GM18505 (cell line): ENCODE results near the gene FAM241B.

Experiments used
- ATAC-seq: cut with Tn5 transposase; IDR thresholded peaks from one replicate; pipeline ENCODE4 v1.9.1; 2021; ENCODE audit not compliant: unreplicated experiment
- POLR2A ChIP-seq: IDR thresholded peaks from 4 replicates; pipeline ENCODE4 v1.6.1; 2011; ENCODE audit warnings: borderline replicate concordance; ENCODE audit not compliant: insufficient read depth, insufficient read length; ENCODE audit errors: extremely low read depth

Gene FAM241B

DNA sequence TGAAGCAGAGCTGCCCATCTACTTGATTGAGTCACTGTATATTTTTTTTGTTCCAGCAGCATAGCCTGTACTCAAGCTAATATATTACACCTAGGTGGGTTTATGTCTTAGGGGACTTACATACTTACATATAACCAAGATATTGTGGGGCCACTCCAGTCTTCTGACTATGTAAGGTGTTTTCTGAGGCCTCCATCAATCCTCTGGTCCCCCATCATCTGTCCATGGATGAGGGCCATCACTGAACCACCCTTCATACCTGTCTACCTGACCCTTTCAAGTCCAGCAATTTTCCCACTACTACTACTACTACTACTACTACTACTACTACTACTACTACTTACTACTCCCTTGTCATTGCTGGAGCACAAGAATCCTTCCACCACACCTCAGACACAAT, 3.2 kb upstream of the FAM241B start:
- no peak for TF ChIP-seq POLR2A
- no peak for ATAC-seq

DNA sequence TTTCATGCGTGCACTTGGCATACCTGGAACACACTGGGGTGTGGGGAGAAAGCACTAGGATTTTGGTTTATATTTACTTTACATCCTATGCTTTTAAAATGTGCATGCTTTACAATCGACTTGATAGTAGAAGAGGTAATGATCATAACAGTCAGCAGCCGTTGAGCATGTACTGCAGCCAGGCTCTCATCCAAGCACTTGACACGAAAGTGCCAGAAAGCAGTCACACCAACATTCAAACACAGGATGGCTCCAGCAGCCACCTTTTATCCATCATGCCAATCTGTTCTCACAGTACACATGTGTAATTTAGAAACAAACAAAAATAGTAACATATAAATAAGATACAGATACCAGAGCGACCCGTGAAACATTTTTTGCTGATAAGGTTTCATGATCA, 1.2 kb upstream of the FAM241B start:
- ATAC-seq = no peak
- no peak for TF ChIP-seq POLR2A

DNA sequence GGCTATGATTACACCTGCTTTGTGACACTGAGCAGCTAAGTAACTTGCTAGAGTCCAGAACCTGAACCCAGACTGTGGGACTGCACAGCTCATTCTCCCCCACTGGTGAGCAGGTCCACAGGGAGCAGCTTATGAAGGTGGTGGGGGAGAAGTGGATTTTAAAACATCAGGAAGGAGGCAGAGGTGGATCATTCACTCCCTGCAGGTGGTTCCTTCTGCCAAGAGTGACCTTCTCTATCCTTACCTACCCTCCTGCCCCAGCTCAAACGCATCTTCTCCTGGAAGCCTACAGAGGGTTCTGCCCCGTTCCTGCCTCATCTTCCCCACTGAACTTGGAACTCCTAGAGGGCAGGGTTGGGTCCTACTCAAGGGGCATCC, 539 bp upstream of the FAM241B start:
- no peak for TF ChIP-seq POLR2A
- no peak for ATAC-seq

DNA sequence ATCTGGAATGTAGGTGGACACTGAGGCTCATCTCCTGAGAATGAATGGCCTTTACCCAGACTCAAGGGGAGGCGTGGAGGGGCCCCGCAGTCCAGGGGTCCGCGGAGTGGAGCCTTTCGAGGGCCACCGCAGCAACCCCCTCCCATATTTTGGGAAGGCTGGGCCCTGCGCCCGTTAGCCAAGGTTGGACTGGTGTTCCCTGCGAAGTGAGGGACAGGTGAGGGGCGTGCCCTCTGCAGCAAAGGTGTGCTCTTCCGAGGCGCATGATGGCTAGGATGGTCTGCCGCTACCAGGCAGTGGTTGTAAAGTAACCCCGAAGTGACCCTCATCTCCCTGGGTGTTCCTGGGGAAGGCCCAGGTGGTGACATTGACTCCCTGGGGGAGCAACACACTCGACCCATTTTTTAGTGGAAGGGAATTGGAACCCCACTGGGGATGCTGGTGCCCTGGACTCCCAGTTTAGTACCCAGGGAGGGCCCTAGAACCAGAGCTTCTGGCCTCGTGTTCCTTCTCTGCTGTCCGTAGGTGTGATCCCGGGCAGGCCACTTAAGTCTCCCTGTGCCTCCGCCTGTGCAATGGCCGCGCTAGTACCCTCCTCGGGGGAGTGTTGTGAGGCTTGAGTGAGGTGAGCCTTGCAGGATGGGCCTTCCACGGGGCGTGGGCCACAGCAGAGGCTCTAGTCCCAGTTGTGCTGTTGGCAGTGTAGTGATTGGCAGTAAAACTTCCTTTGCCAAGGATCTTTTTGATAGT, 779 bp downstream of the FAM241B start:
- no peak for ATAC-seq
- TF ChIP-seq POLR2A = no peak

DNA sequence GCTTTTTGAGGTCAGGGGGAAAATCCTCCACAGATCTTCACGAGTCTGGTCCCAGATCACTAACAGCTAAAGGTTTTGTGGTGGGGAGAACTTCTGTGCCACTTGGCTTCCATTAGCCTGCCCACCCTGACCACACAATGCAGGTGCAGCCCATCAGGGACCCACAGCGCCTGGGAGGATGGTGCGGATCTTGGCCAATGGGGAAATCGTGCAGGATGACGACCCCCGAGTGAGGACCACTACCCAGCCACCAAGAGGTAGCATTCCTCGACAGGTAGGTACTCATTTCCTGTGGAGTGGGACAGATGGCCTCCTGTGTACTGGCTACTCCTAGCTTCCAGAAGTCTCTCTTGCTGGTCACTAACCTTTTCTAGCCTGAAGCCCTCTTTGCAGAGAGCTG, 1.5 kb downstream of the FAM241B start:
- TF ChIP-seq POLR2A = no peak
- ATAC-seq = no peak

DNA sequence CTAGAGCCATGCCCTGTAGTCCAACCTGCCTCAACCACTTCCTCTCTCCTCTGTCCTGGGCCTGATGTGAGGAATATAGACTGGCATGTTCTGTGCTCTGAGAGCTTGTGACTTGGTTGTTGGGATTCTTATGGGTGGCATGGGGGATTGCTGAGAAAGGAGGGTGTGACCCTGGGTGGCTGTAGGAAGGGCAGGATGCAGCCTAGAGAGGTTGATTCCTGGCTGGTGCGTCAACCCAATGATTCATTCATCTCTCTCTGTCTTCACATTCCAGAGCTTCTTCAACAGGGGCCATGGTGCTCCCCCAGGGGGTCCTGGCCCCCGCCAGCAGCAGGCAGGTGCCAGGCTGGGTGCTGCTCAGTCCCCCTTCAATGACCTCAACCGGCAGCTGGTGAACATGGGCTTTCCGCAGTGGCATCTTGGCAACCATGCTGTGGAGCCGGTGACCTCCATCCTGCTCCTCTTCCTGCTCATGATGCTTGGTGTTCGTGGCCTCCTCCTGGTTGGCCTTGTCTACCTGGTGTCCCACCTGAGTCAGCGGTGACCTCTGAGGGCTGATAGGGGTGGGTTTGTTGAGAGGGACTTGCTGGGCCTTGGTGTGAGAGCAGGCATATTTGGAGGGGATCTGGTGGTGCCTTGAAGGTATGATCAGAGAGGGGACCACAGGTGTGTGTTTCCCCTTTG, 2.6 kb downstream of the FAM241B start:
- no peak for ATAC-seq
- TF ChIP-seq POLR2A = no peak

DNA sequence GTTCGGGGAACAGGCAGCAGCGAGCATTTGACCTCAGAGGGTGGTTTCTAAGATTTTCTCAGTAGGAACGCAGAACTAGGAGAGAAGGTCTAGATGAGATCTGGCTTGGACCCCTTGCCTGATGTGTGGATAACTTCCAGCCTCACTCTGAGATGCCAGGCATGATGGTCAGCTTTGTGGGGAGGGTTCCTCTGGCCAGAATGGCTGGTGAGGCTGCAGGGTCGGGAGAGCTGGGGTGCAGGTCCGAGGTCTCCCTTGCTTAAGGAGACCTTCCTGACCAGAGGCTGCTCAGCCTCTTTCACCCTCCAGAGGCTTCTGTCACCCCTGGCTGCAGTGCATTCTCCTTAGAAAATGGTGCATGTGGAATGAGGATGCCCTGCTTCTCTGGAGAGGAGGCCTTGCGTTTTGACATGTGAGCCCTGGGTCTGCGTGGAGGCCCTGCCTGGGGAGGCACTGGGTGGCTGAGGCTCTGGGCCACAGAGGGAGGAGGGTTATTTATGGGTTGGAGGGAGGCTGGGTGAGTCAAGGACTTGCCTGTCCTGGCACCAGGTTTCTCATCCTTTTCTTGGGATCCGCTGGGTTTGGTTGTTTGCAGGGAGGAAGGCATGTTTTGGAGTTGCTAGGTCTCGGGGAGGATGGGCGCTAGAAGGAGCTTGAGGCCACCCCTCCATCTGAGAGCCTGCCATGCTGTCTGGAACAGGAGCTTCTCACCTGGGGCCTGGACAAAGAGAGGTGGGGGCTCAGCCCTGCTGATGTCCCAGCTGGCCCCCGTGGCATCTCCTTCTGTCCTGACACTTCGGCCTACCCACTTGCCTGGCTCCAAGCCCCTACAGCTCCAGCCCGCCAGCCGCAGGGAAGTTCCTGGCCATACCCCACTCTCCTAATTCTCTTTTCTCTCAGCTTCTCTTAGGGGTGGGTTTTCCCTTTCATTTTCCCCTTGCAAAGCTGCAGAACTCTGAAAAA, 3.9 kb downstream of the FAM241B start:
- ATAC-seq = no peak
- no peak for TF ChIP-seq POLR2A

DNA sequence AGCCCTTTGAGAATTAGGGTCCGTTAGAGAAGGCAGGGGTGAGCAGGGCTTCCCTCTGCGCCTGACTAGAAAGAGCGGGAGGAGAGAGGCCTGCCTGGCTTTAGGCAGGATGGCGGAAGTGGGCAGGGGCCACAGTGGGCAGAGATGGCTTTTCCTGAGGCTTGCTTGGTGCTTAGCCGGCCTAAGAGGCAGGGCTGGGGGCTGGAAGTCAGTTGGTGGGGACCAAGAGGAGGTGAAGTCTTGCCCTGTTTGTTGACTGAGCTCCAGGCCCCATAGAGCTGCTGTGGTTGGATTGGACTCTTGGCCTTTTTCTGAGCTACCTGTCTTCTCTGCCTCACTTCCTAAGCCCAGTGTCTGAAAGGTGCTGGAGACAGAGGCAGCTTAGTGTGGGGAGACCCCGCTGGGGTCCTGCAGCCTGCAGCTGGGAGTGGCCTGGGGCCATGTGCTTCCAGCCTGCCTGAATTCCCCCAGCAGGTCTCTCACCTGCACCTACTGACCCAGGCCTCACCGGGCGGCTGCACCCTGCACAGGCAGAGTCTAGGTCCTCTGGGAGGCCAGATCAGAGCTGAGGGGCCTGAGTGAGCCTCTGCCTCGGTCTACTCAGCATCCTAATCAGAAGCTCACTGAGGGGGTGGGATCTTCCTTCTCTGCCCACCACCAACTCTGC, 4.8 kb downstream of the FAM241B start:
- no peak for TF ChIP-seq POLR2A
- ATAC-seq = no peak

DNA sequence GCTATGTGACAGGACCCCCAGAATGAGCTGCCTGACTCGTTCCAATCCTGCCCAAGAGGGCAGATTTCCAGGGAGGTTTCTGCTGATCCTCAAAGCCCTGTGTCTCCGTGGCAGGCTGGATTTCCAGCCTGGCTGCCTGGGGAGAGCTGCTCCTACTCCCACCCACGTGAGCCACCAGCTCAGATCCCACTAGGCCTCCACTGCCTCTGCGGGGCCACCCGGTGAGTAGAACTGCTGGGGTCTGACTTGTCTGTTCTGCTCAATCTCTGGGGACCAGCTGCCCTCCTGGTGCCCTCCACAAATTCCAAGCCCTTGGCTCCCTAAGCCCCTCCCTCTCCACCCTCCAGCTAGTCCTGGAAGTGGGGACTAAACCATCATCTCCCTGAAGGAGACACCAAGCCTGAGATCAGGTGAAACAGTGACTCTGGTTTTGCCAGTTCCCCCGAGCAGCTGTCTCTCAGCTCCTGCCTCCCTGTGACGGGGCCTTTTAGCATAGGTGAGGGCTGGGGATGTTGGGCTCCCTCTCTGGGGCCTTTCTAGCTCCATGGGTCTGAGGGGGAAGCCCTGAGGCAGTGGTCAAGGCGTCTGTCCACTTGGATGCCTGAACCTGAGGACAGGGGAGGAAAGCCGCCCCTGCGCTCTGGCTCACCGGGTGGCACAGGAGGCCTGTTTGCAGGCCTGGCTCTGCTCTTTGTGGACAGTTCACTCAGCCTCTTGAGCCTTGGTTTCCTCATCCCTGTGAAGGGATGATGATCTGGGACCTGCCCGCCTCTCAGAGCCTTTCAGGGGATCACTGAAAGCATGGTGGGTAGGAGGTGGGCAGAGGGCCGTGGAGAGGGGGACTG, 5.6 kb downstream of the FAM241B start:
- TF ChIP-seq POLR2A = no peak
- no peak for ATAC-seq

DNA sequence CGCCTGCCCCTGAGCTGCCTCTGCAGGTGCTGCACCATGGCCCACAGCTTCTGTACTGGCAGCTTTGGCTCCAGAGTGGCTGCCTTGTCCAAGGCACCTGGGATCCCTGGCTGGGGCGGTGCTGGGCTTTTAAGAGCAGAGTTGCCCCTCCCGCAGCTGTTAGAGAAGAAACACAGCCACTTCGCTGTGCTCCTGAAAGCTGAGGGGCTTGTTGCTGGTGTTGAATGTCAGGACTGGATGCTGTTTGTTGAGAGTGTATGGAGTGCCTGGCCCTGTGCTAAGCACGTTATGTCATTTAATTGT, 6.2 kb downstream of the FAM241B start:
- no peak for ATAC-seq
- TF ChIP-seq POLR2A = no peak

DNA sequence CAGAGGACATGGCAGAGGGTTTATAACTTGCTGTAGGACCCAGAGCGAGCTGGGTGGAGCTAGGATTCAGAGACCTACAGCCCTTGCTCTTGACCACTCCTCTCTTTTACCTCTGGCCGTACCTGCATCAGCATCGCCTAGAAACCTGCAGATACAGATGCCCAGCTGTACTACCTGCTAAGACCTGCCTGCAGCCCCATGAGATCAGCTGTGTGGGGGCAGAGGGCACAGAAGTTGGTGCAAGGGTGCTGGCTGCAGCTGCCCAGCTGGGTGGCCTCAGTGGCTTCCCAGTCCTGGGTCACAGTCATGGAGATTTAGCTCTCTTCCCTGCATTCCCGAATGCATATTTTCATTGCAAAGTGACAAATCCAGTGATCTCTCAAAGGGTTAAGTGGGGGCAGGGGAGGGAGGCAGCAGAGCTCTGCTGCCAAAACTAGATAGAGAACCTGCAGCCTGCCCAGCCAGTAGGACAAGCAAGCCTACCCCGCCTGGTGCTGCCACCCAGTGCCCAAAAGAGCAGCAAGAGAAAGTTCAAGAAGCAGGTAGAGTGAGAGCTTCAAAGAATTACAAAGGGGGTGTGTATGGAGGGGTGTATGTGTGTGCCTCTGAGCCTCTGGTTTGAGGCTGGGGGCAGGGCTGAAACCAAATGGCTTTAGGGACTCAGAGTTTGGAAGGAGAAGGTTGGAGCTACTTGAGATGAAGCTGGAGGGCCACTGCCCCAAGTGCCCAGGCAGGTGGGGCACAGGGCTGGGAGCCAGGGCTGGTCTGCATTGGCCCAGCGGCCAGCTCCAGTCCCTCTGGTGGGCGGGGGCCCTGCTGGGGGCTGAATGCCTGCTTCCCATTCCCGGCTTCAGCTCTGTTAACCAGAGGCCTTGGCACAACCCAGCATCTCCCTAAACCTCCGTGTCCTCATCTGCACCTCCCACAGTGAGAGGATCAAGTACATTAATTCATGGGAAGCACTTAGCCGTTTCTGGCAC, 6.9 kb downstream of the FAM241B start:
- ATAC-seq = no peak
- TF ChIP-seq POLR2A = no peak
